Astrocyte (in vitro differentiated cells and primary cell): ENCODE results near the gene NUCKS1. TPM values are rescaled to one million over a fixed set of nuclear protein-coding genes. Genes with fewer than 3 reads are reported as not detected.
A peak's percentile ranks its signal among the peaks of the same experiment; 100 is the strongest.

Experiments
- DNase-seq: peaks from one replicate; pipeline ENCODE4 v3.0.0-alpha.2; 2010; ENCODE audit warnings: low read depth
- FAIRE-seq: peaks from 2 replicates; lab custom pipeline; 2011; peaks lifted over from hg19 to GRCh38; lab: Jason Lieb, UNC
- H2AFZ ChIP-seq: 2 replicates; pipeline ENCODE4 v1.6.0; 2012; ENCODE audit warnings: low read depth, low read length, inconsistent platforms
- H3K27ac ChIP-seq: 2 replicates; pipeline ENCODE4 v1.5.1; 2011; ENCODE audit warnings: low read depth, low read length, inconsistent platforms
- H3K27me3 ChIP-seq: 2 replicates; pipeline ENCODE4 v1.6.0; 2011; ENCODE audit warnings: low read length, inconsistent platforms; ENCODE audit not compliant: insufficient read depth
- H3K36me3 ChIP-seq: 2 replicates; pipeline ENCODE4 v1.5.1; 2011; ENCODE audit warnings: low read length, inconsistent platforms; ENCODE audit not compliant: insufficient read depth
- H3K4me1 ChIP-seq: 2 replicates; pipeline ENCODE4 v1.5.1; 2011; ENCODE audit warnings: low read length, inconsistent platforms; ENCODE audit not compliant: insufficient read depth
- H3K4me2 ChIP-seq: 2 replicates; pipeline ENCODE4 v1.6.0; 2012; ENCODE audit warnings: low read length, inconsistent platforms
- H3K4me3 ChIP-seq: 2 replicates; pipeline ENCODE4 v1.5.1; 2011; ENCODE audit warnings: low read depth, mild to moderate bottlenecking, low read length, inconsistent platforms; ENCODE audit not compliant: insufficient read depth
- H3K79me2 ChIP-seq: 2 replicates; pipeline ENCODE4 v1.6.0; 2012; ENCODE audit warnings: mild to moderate bottlenecking, low read length, inconsistent platforms; ENCODE audit not compliant: insufficient read depth
- H3K9ac ChIP-seq: 2 replicates; pipeline ENCODE4 v1.6.0; 2012; ENCODE audit warnings: mild to moderate bottlenecking, low read length, inconsistent platforms
- H3K9me3 ChIP-seq: 2 replicates; pipeline ENCODE4 v1.5.1; 2012; ENCODE audit warnings: low read depth, mild to moderate bottlenecking, low read length, inconsistent platforms; ENCODE audit not compliant: insufficient read depth
- H4K20me1 ChIP-seq: 2 replicates; pipeline ENCODE4 v1.6.0; 2012; ENCODE audit warnings: low read length, inconsistent platforms; ENCODE audit not compliant: insufficient read depth
- H3K27ac Mint-ChIP-seq: one replicate; pipeline ENCODE4 v1.8.0; 2021; ENCODE audit warnings: mild to moderate bottlenecking, mixed read lengths; ENCODE audit not compliant: unreplicated experiment
- H3K27me3 Mint-ChIP-seq: one replicate; pipeline ENCODE4 v1.8.0; 2021; ENCODE audit warnings: low read depth, mixed read lengths; ENCODE audit not compliant: unreplicated experiment
- H3K36me3 Mint-ChIP-seq: one replicate; pipeline ENCODE4 v1.8.0; 2021; ENCODE audit warnings: low read depth, mixed read lengths; ENCODE audit not compliant: unreplicated experiment
- H3K4me1 Mint-ChIP-seq: one replicate; pipeline ENCODE4 v1.8.0; 2021; ENCODE audit warnings: low read depth, mixed read lengths; ENCODE audit not compliant: unreplicated experiment
- H3K4me3 Mint-ChIP-seq: one replicate; pipeline ENCODE4 v1.8.0; 2021; ENCODE audit warnings: mild to moderate bottlenecking, moderate library complexity, mixed read lengths; ENCODE audit not compliant: unreplicated experiment
- H3K9me3 Mint-ChIP-seq: one replicate; pipeline ENCODE4 v1.8.0; 2021; ENCODE audit warnings: mild to moderate bottlenecking, mixed read lengths; ENCODE audit not compliant: unreplicated experiment
- EZH2 ChIP-seq: IDR thresholded peaks from 2 replicates; pipeline ENCODE4 v1.6.1; 2012; ENCODE audit warnings: mild to moderate bottlenecking, low read length, inconsistent platforms; ENCODE audit not compliant: insufficient read depth
- total RNA-seq: library from RNA; stranded (reverse); gene quantifications from 2 replicates; pipeline ENCODE4 v1.2.1, GENCODE V29; 2021
- TF ChIP-seq, protein P1 (sequence below): IDR thresholded peaks from 2 replicates; pipeline ENCODE4 v1.5.1; 2011; ENCODE audit warnings: low read depth, mild to moderate bottlenecking, inconsistent platforms, low read length, moderate library complexity; ENCODE audit not compliant: insufficient read depth

NUCKS1 gene
- total RNA-seq, 1 donor from 2014 or later: 169 TPM

DNA sequence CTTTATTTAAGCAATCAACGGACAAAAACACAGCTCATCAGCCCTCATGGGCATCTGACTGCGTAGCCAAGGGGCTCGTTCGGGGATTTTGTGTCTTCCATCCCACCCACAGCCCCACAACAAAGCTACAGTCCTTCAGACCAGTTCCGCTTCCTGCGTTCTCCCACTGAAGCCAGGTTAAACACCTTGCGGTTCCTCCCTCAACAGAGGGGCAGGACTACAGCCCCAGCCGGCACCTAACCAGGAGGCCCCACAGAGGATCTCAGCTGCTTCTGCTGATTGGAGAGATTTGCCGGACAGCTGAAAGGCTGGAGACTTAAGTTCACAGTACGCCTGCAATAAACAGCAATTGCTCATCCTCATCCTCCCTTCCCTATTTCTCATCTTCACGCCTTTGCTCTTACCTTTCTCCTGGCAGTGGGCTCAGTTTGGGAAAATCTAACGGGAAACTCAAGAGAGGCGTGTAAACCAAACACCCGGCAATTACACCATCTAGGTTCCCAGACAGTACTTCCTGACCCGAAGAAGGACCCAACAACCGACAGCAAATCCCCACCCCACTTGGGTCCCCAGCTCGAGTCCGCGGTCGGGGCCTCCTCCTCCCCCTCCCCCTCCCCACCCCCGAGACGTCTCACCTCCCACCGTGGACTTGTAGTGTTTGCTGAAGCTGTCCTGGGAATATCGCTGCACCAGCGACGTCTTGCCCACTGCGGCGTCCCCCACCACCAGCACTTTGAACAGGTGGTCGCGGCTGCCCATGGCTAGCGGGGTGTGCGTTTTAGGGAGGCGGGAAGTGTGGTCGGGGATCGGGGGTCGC lies 24.4 kb upstream of the NUCKS1 start:
- TF ChIP-seq, protein P1, sequence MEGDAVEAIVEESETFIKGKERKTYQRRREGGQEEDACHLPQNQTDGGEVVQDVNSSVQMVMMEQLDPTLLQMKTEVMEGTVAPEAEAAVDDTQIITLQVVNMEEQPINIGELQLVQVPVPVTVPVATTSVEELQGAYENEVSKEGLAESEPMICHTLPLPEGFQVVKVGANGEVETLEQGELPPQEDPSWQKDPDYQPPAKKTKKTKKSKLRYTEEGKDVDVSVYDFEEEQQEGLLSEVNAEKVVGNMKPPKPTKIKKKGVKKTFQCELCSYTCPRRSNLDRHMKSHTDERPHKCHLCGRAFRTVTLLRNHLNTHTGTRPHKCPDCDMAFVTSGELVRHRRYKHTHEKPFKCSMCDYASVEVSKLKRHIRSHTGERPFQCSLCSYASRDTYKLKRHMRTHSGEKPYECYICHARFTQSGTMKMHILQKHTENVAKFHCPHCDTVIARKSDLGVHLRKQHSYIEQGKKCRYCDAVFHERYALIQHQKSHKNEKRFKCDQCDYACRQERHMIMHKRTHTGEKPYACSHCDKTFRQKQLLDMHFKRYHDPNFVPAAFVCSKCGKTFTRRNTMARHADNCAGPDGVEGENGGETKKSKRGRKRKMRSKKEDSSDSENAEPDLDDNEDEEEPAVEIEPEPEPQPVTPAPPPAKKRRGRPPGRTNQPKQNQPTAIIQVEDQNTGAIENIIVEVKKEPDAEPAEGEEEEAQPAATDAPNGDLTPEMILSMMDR: no peak
- TF ChIP-seq EZH2: no peak

DNA sequence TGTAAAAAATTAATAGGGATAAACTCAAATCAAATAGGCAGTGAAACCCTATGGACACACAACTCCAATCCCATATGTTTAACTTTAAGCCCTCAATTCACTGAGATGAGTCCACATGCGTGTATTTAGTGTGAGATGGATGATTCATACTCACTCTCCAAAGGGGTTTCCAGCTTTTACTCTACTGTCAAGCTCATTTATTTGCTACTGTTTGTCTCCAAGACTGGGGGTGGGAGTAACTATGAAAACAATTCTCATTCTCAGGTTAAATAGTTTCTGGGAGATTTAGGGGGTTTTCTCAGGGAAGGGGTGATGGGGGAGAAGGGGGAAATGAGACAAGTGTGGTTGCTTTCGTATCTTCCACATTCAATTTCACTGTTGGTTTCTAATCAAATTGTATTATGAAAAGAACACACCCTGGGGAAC lies 22.6 kb upstream of the NUCKS1 start:
- Mint-ChIP-seq H3K4me3 (no peak overlapping the region), H3K27ac (no peak overlapping the region), H3K9me3 (no peaks in the 10 kb centered on the region), H3K4me1 (peaks cover 10% of the 10 kb centered on the region), H3K36me3 (peaks cover 2% of the 10 kb centered on the region), H3K27me3 (no peaks in the 10 kb centered on the region)
- no peak for DNase-seq
- Histone ChIP-seq H3K4me1 (peaks cover 4% of the 10 kb centered on the region), H3K9ac (no peak overlapping the region), H3K36me3 (no peaks in the 10 kb centered on the region), H3K4me2 (no peak overlapping the region), H3K27ac (no peak overlapping the region), H2AFZ (no peak overlapping the region), H3K27me3 (peaks cover 6% of the 10 kb centered on the region), H3K79me2 (no peaks in the 10 kb centered on the region), H3K4me3 (no peak overlapping the region), H4K20me1 (no peaks in the 10 kb centered on the region), H3K9me3 (no peaks in the 10 kb centered on the region)
- FAIRE-seq: no peak
- TF ChIP-seq, protein P1: no peak
- TF ChIP-seq EZH2: no peak

More for the DNA sequence above, 24.4 kb upstream of the NUCKS1 start:
- H4K20me1 ChIP-seq: no peaks in the 10 kb centered on the region
- peak overlapping the region; percentile 81 for H3K9ac ChIP-seq
- peaks cover 6% of the 10 kb centered on the region for H3K27me3 ChIP-seq
- no peaks in the 10 kb centered on the region for H3K9me3 Mint-ChIP-seq
- peaks cover 3% of the 10 kb centered on the region for H3K27me3 Mint-ChIP-seq
- H3K27ac Mint-ChIP-seq: no peak overlapping the region
- H3K9me3 ChIP-seq: no peaks in the 10 kb centered on the region
- peak overlapping the region; percentile 98 for H2AFZ ChIP-seq
- peaks cover 9% of the 10 kb centered on the region for H3K4me1 Mint-ChIP-seq
- peak overlapping the region; percentile 80 for H3K4me3 ChIP-seq
- no peaks in the 10 kb centered on the region for H3K79me2 ChIP-seq
- no peak for FAIRE-seq
- H3K36me3 Mint-ChIP-seq: no peaks in the 10 kb centered on the region
- H3K4me2 ChIP-seq: peak overlapping the region; percentile 97
- peaks cover 4% of the 10 kb centered on the region for H3K4me1 ChIP-seq
- DNase-seq: no peak
- peak overlapping the region; percentile 97 for H3K4me3 Mint-ChIP-seq
- H3K36me3 ChIP-seq: no peaks in the 10 kb centered on the region
- no peak overlapping the region for H3K27ac ChIP-seq

DNA sequence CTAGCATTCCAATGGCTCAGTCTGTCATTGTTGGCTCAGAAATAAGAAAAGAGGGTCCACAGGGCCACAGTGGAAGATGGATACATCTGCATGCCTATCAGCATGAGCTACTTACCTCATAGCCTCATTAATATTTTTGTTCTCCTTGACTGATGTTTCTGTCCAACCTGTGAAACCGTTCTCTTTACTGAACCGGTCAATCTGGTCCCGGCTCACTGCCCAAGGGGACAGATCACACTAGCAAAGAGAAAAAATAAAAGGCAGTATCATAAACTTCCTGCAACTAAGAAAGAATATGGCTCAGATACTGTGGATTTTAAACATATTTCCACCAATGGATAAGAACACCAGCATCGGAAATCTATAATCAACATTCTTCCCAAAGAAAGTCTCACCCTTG lies 20.6 kb upstream of the NUCKS1 start:
- H3K27me3 ChIP-seq: peaks cover 6% of the 10 kb centered on the region
- H3K27ac ChIP-seq: no peak overlapping the region
- no peak overlapping the region for H2AFZ ChIP-seq
- Mint-ChIP-seq H3K36me3 (peaks cover 2% of the 10 kb centered on the region), H3K27me3 (no peaks in the 10 kb centered on the region), H3K4me3 (no peak overlapping the region), H3K4me1 (peaks cover 16% of the 10 kb centered on the region), H3K9me3 (no peaks in the 10 kb centered on the region), H3K27ac (no peak overlapping the region)
- DNase-seq (no peak), FAIRE-seq (no peak)
- H3K9ac ChIP-seq: no peak overlapping the region
- H3K4me2 ChIP-seq: no peak overlapping the region
- no peaks in the 10 kb centered on the region for H3K79me2 ChIP-seq
- peaks cover 3% of the 10 kb centered on the region for H3K4me1 ChIP-seq
- TF ChIP-seq, protein P1: no peak
- TF ChIP-seq EZH2: no peak
- no peak overlapping the region for H3K4me3 ChIP-seq
- H3K9me3 ChIP-seq: no peaks in the 10 kb centered on the region
- no peaks in the 10 kb centered on the region for H3K36me3 ChIP-seq
- H4K20me1 ChIP-seq: no peaks in the 10 kb centered on the region
